Adrenal gland (tissue), 12 donors: ENCODE data around the gene NACAD. TPM values are rescaled to one million over a fixed set of nuclear protein-coding genes. Genes with fewer than 3 reads are reported as not detected.

ENCODE experiments used
- DNase-seq, 7 donors: peaks; one replicate each; pipeline ENCODE4 v3.0.0-alpha.2; 2019 to 2020
- H3K27ac ChIP-seq, 5 donors: fragments of 200-600 bp; sonication (generic) in 4 of 5; 1 replicate in 3 of 5; 2 replicates in 2 of 5; pipeline versions ENCODE4 v1.5.1 to v1.8.0; 2016 to 2020; ENCODE audit warnings: mild to moderate bottlenecking in 1 of 5
- H3K27me3 ChIP-seq: fragments of 200-600 bp; 2 replicates; pipeline ENCODE4 v1.8.0; 2021
- H3K36me3 ChIP-seq, 2 donors: fragments of 200-600 bp; replicated peaks in 1 of 2; 1 replicate in 1 of 2; 2 replicates in 1 of 2; pipeline versions ENCODE4 v1.5.1 to v1.8.0; 2018 to 2022
- H3K4me1 ChIP-seq, 2 donors: fragments of 200-600 bp; replicated peaks in 1 of 2; 1 replicate in 1 of 2; 2 replicates in 1 of 2; pipeline versions ENCODE4 v1.5.1 to v1.8.0; 2018 to 2021
- H3K4me3 ChIP-seq, 4 donors: fragments of 200-600 bp; sonication (generic) in 3 of 4; one replicate each; pipeline ENCODE4 v1.5.1; 2016 to 2018
- H3K9me3 ChIP-seq, 3 donors: fragments of 200-600 bp; sonication (generic) in 1 of 3; replicated peaks in 1 of 3; 1 replicate in 2 of 3; 2 replicates in 1 of 3; pipeline versions ENCODE4 v1.5.1 to v1.8.0; 2016 to 2021
- POLR2A ChIP-seq, 2 donors: fragments of 450-650 bp; IDR thresholded peaks; one replicate each; pipeline ENCODE4 v1.6.1; 2017; ENCODE audit warnings: antibody characterized with exemption in 2 of 2, mild to moderate bottlenecking in 2 of 2, moderate library complexity in 1 of 2
- WGBS, 4 donors: extraction: QIAGEN DNeasy Blood & Tissue Kit in 2 of 4; methylation state at CpG; one replicate each; pipeline versions ENCODE4 v1.1.5 to v1.1.7; 2013 to 2017; 5-methylcytosine and 5-hydroxymethylcytosine counted together
- intact Hi-C, 2 donors: fragments of 100-400 bp; cut with DNase I; formaldehyde crosslinking; loops; one replicate each; pipeline versions ENCODE4 v1.14.1 to v1.15.0; 2022 to 2023
- polyA plus RNA-seq, 3 donors: library from polyadenylated mRNA; stranded (reverse); fragments of 200-250 nt in 2 of 3; fragments of 350-450 nt in 1 of 3; fragmentation: Illumina TruSeq in 1 of 3; extraction: RNeasy Lipid Tissue Mini Kit (QIAGEN cat#74804) in 1 of 3; gene quantifications; one replicate each; pipeline ENCODE4 v1.2.3, GENCODE V29; 2013 to 2014
- total RNA-seq, 9 donors: library from RNA; depleted of rRNA in 4 of 9; stranded (reverse); fragments of >200 nt in 4 of 9; fragments of 120-200 nt in 1 of 9; fragmentation: NEBNext Ultra II Directional in 1 of 9; extraction: Animal tissue kit (Norgen Biotek cat#: 25700) in 1 of 9; gene quantifications; one replicate each; pipeline versions ENCODE4 v1.1.0 to v1.2.4, GENCODE V29; 2013 to 2023
- TF ChIP-seq, protein P1 (sequence below), 6 experiments: fragments of 450-650 bp in 4 of 6; fragments of 200-600 bp in 2 of 6; sonication (generic) in 1 of 6; IDR thresholded peaks; 1 replicate in 5 of 6; 2 replicates in 1 of 6; pipeline versions ENCODE4 v1.5.1 to v1.8.0; 2016 to 2021; ENCODE audit warnings: antibody characterized with exemption in 6 of 6, mild to moderate bottlenecking in 2 of 6, moderate library complexity in 1 of 6
- donor health status: healthy with polysubstance abuse.
- donor health status: Bipolar disorder and iron deficiency.
- donor health status: DM: yes; HTN: yes; CAD: no.
- donor health status: DM: no; HTN: no; CAD: no.
- donor health status: DM: no; HTN: no; CAD: no.
- donor health status: DM: yes; HTN: yes; CAD: no.

Gene NACAD
- total and polyA plus RNA-seq, 12 donors = 0.93 to 12.1 (median 2.4) TPM

DNA sequence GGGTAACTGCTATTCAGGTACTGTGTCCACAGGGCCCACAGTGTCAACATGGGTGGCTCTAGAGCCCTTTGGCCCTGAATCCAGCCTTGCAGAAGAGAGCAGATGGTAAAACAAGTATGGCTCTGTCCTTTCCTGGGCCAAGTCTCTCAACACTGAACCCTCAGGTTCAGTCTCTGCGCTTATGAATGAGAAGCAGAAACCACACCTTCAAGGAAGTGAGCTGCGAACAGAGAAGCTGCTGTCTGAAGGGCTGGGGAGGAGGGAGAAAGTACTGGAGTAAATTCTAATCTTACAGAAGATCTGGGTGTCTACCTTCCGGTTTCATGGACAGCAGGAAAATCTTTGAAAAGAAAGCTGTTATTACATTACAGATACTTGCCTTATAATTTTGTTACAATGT lies 18.6 kb upstream of the NACAD start:
- H3K27me3 ChIP-seq = no peaks in the 10 kb centered on the region
- intact Hi-C loops = no loop called here
- TF ChIP-seq, protein P1, sequence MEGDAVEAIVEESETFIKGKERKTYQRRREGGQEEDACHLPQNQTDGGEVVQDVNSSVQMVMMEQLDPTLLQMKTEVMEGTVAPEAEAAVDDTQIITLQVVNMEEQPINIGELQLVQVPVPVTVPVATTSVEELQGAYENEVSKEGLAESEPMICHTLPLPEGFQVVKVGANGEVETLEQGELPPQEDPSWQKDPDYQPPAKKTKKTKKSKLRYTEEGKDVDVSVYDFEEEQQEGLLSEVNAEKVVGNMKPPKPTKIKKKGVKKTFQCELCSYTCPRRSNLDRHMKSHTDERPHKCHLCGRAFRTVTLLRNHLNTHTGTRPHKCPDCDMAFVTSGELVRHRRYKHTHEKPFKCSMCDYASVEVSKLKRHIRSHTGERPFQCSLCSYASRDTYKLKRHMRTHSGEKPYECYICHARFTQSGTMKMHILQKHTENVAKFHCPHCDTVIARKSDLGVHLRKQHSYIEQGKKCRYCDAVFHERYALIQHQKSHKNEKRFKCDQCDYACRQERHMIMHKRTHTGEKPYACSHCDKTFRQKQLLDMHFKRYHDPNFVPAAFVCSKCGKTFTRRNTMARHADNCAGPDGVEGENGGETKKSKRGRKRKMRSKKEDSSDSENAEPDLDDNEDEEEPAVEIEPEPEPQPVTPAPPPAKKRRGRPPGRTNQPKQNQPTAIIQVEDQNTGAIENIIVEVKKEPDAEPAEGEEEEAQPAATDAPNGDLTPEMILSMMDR (IDR thresholded peaks at IDR 0.05) = no peak
- no peak for TF ChIP-seq POLR2A (IDR thresholded peaks at IDR 0.05)
- H3K4me1 ChIP-seq = peaks cover 14 to 24% of the 10 kb centered on the region in 2 donors
- DNase-seq = no peak
- no peaks in the 10 kb centered on the region for H3K9me3 ChIP-seq
- H3K36me3 ChIP-seq = peaks cover 0 to 67% of the 10 kb centered on the region in 2 donors
- no peak overlapping the region for H3K4me3 ChIP-seq
- H3K27ac ChIP-seq = no peak overlapping the region
- WGBS, 4 donors = 76 to 88% (median 81%) methylated on average over 3 of the region's 3 CpGs

DNA sequence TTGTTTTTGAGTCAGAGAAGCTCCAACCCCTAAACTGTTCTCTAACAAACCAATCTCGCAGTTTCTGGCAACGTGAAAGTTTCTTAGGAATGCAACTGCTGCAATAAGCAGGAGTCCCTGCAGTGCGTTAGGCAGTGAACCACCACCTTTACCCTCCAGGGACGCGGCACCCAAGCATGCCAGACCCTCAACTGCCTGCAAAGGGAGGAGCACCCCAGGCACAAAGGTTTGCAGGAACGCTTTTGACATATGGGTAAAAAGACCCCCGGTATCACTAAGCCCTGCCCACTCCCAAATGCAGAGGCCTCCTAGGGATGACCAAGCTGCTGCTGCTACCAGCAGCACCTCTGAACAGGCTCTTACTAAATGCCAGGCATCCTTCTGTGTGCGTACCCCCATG lies 18.1 kb upstream of the NACAD start:
- Histone ChIP-seq H3K27me3 (no peaks in the 10 kb centered on the region), H3K4me1 (peaks cover 10 to 21% of the 10 kb centered on the region in 2 donors), H3K27ac (no peak overlapping the region), H3K4me3 (no peak overlapping the region), H3K36me3 (peaks cover 0 to 72% of the 10 kb centered on the region in 2 donors), H3K9me3 (no peaks in the 10 kb centered on the region)
- WGBS, 4 donors = 66 to 91% (median 76%) methylated on average over 7 to 8 of the region's 8 CpGs
- intact Hi-C loops = no loop called here
- peak in 1 of 7 donors; percentile 10 for DNase-seq
- TF ChIP-seq, protein P1 (IDR thresholded peaks at IDR 0.05) = no peak
- TF ChIP-seq POLR2A (IDR thresholded peaks at IDR 0.05) = no peak

DNA sequence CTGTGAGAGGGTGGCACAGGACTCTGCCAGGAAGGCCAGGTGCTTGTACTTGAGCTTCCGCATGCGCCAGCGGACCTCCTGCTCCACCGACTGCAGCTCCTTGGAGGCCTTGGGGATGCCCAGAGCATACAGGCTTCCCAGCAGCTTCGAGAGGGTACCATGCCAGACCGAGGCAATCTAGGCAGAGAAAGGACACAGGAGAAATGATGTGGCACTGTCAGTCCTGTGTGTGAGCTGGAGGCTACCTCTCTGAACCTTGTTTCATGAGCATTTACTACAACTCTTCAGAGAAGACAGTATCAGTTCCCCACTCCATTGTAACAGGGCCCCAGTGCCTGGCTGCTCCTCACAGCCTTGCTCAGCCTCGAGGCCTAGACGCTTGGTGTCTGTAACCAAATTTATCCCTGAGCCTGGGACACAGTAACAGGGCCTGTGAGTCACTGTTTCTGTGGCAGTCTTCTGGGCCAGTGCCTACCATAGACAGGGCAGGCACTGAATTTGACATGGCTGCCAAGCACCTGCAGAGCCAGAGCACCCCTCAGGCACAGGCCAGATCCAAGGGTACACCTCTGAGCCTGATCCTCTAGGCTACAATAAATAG lies 16.9 kb upstream of the NACAD start:
- H3K4me1 ChIP-seq = peaks cover 7 to 18% of the 10 kb centered on the region in 2 donors
- intact Hi-C loops = no loop called here
- H3K4me3 ChIP-seq = no peak overlapping the region
- TF ChIP-seq, protein P1 (IDR thresholded peaks at IDR 0.05) = no peak
- TF ChIP-seq POLR2A (IDR thresholded peaks at IDR 0.05) = no peak
- H3K27ac ChIP-seq = peak overlapping the region in 1 of 5 donors; percentile 1
- H3K9me3 ChIP-seq = no peaks in the 10 kb centered on the region
- H3K27me3 ChIP-seq = no peaks in the 10 kb centered on the region
- peak in 4 of 7 donors; percentile 23 to 36 (median 29) for DNase-seq
- peaks cover 0 to 83% of the 10 kb centered on the region in 2 donors for H3K36me3 ChIP-seq
- WGBS, 4 donors = 80 to 85% (median 82%) methylated on average over 4 to 8 of the region's 8 CpGs

DNA sequence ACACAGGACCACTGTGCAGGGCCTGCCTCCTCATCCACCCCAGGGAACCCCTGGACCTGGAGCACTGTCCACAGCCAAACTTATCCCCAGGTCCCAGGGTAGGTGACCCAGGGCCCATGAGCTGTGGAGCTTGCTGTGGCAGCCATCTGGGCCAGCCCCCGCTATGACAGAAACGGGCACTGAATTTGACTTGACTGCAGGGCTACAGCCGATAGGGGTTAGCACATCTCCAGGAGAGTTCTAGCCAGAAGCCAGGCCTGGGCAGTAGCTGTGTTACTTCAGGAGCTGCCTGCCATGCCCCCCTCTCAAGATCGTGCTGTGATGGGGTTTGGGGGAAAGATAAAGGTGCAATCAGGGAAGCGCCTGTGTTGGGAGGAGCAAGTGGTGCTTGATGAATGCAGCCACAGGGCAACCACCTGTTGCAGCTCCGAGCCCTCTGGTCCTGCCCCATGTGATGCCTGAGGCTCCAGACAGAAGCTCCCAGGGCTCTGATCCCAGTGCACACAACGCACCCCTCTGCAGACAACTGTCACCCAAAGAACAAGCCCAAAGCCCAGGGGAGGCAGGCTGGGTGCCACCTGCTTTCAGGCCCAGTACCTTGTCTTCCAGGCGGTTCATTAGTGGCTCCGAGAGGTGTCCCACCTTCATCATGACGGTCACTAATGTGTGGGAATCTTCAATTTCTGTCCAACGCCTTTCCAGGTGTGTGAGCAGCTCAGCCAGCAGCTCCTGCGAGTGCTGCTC lies 16.2 kb upstream of the NACAD start:
- Histone ChIP-seq H3K27ac (peak overlapping the region in 1 of 5 donors; percentile 1), H3K4me3 (no peak overlapping the region), H3K36me3 (peaks cover 0 to 90% of the 10 kb centered on the region in 2 donors), H3K9me3 (no peaks in the 10 kb centered on the region), H3K4me1 (peaks cover under 1 to 11% of the 10 kb centered on the region in 2 donors), H3K27me3 (no peaks in the 10 kb centered on the region)
- TF ChIP-seq, protein P1 (IDR thresholded peaks at IDR 0.05) = no peak
- TF ChIP-seq POLR2A (IDR thresholded peaks at IDR 0.05) = no peak
- intact Hi-C loops = no loop called here
- WGBS, 4 donors = 91 to 94% (median 91%) methylated on average over 10 to 12 of the region's 12 CpGs
- no peak for DNase-seq
